GM06990 (cell line): Measurements from ENCODE around the gene SSH2.
"Not testable (repeated sequence)": the region's sequence is repeated elsewhere in the genome, so short reads cannot be mapped to it uniquely, and the experiment has no call there.

ENCODE experiments used
- DNase-seq: peaks from one replicate; pipeline ENCODE4 v3.0.0-alpha.2; 2011; ENCODE audit not compliant: insufficient read length; ENCODE audit errors: extremely low read depth
- H3K27me3 ChIP-seq: replicated peaks from 2 replicates; pipeline ENCODE4 v1.6.0; 2011; ENCODE audit warnings: low read length; ENCODE audit not compliant: control insufficient read depth, insufficient read depth
- H3K36me3 ChIP-seq: 2 replicates; pipeline ENCODE4 v1.5.1; 2011; ENCODE audit warnings: low read length; ENCODE audit not compliant: control insufficient read depth, insufficient read depth
- H3K4me3 ChIP-seq: replicated peaks from 2 replicates; pipeline ENCODE4 v1.5.1; 2011; ENCODE audit warnings: low read depth, mild to moderate bottlenecking, control low read depth, low read length
- CTCF ChIP-seq: IDR thresholded peaks from 2 replicates; pipeline ENCODE4 v1.5.1; 2011; ENCODE audit warnings: low read length, control low read depth, mild to moderate bottlenecking, inconsistent platforms; ENCODE audit not compliant: insufficient read depth, poor library complexity, severe bottlenecking

SSH2 gene

GRCh38 chr17:29906969-29907368 is 23.1 kb downstream of the SSH2 start:
- no peak for TF ChIP-seq CTCF
- no peaks in the 10 kb centered on the region; the same call in 1 of the 2 replicates for H3K36me3 ChIP-seq

GRCh38 chr17:29905879-29906167 is 24.2 kb downstream of the SSH2 start:
- H3K36me3 ChIP-seq: no peaks in the 10 kb centered on the region; the same call in 1 of the 2 replicates
- no peak for TF ChIP-seq CTCF
- H3K4me3 ChIP-seq: no peak overlapping the region
- no peaks in the 10 kb centered on the region for H3K27me3 ChIP-seq
- DNase-seq: no peak

More at GRCh38 chr17:29906969-29907368, 23.1 kb downstream of the SSH2 start:
- no peak overlapping the region for H3K4me3 ChIP-seq
- H3K27me3 ChIP-seq: no peaks in the 10 kb centered on the region
- no peak for DNase-seq

- Histone ChIP-seq H3K36me3 (no peaks in the 10 kb centered on the region; the same call in 1 of the 2 replicates), H3K4me3 (no peak overlapping the region), H3K27me3 (no peaks in the 10 kb centered on the region)
- no peak for DNase-seq
- TF ChIP-seq CTCF: no peak
Observed at GRCh38 chr17:29905086-29905878, 24.7 kb downstream of the SSH2 start.

GRCh38 chr17:29903471-29903870 is 26.6 kb downstream of the SSH2 start:
- Histone ChIP-seq H3K27me3 (no peaks in the 10 kb centered on the region), H3K4me3 (no peak overlapping the region), H3K36me3 (no peaks in the 10 kb centered on the region; the same call in 1 of the 2 replicates)
- TF ChIP-seq CTCF: no peak
- DNase-seq: no peak

GRCh38 chr17:29897136-29897535 is 32.9 kb downstream of the SSH2 start:
- not testable (repeated sequence) for DNase-seq, H3K27me3 ChIP-seq, H3K4me3 ChIP-seq, H3K36me3 ChIP-seq

GRCh38 chr17:29892201-29892600 is 37.8 kb downstream of the SSH2 start:
- no peak overlapping the region for H3K4me3 ChIP-seq
- DNase-seq: no peak
- no peak for TF ChIP-seq CTCF
- H3K27me3 ChIP-seq: no peaks in the 10 kb centered on the region
- H3K36me3 ChIP-seq: no peaks in the 10 kb centered on the region
